CD4-positive, alpha-beta T cell treated with Interferon gamma for 1 hour (primary cell): ENCODE data around the gene KIF1A.

Experiments
- DNase-seq: peaks from one replicate; pipeline ENCODE4 v3.0.0-alpha.2; 2020

KIF1A gene

DNA sequence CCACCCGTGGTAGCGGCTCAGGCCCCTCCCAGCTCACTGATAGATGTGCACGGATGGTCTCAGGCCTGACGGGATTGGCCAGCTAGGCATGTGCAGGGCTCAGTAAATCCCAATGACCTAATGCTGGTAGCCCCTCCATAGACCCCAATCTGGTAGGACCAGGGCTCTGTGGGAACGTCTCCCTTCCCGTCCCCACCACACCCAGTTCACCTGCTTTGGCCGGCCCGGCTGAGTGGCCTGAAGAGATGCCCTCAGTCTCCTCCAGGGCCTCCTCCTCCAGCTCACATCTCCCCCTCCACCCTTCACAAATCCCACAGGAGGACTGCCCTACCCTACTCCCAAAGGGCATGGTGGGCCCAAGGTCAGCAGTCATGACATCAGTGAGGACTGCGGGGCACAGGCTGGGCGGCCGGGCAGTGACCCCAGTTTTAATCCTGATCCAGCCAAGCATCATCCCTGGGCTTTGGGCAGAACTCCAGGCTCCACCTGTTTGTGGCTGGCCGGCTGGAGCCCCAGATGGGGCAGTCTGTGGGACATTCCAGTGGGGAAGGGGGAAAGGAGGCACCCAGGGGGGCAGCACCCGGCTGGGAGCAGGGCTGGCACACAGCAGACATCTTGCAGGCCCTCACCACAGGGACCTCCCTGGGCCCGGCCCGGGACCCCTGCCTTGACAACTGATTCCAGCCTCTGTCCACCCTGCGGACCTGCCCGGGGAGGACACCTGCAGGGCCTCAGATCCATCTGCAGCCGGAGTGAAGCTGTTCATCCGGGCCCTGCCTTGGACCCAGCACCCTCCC is 2.3 kb downstream of the KIF1A start:
- no peak for DNase-seq

DNA sequence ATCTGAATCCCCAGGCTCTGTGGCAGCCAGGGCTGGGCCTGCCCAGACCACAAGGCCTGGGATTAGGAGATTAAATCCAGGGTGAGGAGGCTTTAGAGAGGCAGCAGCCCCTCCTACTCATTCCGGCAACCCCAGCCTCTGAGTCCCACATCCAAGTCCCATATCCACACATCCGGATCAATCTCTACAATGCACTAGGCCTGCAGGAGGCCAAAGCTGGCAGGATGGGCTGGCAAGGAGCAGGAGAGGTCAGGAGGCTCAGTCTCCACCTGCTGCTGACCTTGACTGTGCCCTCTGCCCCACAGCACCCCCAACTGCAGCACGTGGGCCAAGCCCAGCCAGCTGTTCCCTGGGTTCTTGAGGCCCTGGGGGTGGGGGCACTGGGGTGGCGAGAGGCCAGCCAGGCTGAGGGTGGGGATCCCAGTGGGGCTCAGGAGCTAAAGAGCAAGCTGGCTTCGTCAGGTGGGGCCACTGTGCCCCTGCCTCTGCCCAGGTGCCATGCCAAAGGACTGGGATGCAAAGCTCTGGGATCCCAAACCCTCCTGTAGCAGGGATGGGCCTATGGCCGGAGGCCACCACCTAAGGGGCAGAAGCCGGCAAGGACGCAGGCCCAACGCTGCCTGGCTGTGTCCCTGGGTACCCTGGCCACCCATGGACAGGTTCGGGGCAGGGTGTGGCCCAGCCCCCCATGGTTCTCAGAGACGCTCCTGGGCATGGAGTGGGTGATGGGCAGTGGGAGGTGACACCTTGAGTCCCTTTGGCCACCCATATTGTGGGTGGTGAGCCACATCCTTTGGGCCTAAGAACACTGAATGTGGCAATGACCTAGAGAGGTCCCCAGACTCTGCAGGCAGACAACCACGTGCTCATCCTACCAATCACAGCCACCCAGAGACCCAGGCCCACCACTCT is 3.2 kb downstream of the KIF1A start:
- no peak for DNase-seq

DNA sequence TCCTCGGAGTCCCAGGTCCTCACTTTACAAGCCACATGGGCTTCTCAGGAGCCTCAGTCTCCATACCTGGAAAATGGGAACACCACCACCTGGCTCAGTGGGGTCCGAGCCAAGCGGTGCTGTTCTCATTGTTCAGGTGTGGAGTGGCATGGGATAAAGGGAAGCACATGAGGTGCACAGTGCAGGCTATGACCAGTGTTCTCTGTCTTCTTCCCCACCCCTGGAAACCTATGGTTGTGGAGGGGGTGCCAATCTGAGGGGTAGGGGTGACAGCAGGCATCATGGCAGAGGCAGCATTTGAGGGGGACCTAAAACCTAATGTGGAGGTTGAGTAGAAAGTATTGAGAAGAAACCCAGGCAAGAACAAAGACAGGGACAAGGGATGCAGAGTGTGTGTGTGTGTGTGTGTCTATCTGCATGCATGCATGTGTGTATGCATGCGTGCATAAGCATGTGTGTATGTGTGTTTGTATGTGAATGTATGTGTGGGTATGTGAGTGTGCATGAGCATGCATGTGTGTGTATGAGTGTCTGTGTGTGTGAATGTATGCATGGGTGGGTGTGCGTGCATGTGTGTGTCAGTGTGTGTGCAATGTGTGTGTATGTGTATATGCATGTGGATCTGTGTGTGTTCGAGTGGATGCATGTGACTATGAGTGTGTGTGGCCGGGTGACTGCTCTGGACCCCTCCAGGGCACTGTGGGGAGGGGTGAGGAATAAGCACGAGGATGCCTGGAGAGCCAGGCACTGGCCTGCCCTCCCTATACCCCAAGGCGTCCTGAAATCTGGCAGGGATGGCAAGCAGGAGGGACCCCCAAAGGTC is 4.0 kb downstream of the KIF1A start:
- DNase-seq, result no peak

DNA sequence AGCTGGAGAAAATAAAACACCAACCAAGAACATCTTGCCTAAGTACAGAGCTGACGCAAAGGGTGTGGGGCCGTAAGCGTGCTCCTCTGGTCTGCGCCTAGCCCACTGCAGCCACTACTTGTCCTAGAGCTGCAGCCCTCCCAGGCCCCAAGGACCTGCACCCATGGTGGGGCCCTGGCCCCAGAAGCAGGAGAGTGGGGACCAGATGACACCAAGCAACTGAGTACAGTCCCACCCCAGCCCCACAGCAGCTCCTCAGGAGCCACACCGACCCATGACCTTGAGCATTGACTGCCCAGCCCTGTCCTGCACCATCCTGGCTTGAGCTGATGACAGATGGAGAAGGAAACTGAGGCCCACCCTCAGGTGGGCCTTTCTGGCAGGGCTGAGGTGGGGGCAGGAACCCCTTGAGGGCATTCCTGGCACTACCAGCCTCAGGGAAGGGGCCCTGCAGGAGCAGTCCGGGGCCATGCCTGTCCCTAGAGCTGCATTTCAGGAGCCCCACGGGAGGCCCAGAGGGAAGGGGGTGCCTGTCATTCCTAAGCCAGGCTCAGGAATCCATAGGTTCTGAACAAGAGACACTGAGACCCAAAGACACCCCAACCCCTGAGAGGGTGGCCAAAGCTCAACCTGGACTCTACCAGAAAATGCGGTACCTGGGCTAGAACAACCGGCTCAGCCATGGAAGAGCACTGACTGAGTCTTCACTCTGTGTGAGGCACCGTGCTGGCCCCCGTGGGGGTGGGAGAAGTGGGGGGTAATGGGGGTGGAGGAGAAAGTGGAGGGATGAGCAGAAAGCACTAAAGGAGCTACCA is 4.9 kb downstream of the KIF1A start:
- DNase-seq, result no peak

DNA sequence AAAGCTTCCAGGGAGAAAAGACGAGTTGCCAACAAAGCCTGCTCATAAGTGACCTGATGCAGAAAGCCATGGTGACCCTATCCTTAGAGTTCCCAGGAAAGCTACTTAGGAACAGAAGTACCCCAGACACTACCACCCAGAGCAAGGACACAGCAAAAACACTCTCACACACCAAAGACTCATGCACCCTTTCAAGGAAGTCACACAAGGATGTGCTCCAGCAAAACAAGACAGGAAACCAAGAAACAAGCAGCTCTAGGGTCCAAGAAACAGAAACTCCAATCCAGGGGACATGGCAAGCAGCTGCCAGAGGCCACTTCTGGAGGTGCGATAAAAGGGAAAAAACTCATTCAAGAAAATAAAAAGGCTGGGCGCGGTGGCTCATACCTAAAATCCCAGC is 5.7 kb downstream of the KIF1A start:
- no peak for DNase-seq

DNA sequence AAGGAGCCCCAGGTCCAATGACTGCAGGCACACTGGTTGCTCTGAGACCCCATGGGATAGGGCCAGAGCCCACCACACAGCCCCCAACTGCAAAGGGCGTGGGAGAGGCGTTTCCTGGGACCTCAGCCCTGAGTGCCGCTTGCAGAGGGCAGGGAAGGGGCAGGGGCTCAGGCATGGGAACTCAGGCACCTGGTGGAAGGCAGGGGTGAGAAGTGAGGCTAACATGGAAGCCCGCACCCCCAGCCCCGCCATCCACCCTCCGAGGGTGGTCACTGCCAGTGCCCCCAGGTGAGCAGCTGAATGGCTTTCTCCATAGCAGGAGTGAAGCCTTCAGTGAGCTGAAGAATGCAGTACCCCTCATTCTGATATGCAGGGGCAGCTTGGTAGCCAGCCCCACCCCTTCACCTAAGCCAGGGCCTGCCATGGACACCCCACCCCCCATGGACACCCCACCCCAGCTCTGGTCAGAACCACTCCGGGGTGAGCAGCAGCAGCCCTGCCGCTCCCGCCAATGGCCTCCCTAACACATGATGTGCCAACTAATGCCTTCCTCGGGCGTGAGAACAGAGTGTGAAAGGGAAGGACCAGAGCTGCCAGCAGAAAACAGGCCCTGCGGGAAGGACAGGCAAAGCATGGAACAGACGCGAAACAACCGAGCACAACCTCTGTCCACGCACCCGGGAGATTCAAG is 6.6 kb downstream of the KIF1A start:
- DNase-seq, result no peak

DNA sequence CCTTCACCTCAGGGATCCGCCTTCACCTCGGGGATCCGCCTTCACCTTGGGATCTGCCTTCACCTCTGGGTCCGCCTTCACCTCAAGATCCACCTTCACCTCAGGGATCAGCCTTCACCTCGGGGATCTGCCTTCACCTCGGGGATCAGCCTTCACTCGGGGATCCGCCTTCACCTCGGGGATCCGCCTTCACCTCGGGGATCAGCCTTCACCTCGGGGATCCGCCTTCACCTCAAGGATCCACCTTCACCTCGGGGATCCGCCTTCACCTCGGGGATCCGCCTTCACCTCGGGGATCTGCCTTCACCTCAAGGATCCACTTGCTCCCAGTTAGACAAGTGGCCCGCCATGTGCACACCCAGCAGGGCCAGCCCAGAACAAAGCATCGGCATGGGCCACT is 7.3 kb downstream of the KIF1A start:
- no peak for DNase-seq

DNA sequence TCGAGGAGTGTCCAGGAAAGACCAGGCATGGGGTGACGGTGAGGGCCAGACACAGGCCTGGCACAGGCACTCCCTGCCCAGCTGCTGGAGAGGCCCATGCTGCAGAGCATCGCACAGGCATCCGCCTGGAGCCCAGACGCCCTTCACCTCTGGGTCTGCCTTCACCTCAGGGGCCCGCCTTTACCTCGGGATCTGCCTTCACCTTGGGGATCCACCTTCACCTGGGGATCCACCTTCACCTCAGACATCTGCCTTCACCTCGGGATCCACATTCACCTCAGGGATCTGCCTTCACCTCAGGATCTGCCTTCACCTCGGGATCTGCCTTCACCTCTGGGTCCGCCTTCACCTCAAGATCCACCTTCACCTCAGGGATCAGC is 7.7 kb downstream of the KIF1A start:
- DNase-seq, result no peak

DNA sequence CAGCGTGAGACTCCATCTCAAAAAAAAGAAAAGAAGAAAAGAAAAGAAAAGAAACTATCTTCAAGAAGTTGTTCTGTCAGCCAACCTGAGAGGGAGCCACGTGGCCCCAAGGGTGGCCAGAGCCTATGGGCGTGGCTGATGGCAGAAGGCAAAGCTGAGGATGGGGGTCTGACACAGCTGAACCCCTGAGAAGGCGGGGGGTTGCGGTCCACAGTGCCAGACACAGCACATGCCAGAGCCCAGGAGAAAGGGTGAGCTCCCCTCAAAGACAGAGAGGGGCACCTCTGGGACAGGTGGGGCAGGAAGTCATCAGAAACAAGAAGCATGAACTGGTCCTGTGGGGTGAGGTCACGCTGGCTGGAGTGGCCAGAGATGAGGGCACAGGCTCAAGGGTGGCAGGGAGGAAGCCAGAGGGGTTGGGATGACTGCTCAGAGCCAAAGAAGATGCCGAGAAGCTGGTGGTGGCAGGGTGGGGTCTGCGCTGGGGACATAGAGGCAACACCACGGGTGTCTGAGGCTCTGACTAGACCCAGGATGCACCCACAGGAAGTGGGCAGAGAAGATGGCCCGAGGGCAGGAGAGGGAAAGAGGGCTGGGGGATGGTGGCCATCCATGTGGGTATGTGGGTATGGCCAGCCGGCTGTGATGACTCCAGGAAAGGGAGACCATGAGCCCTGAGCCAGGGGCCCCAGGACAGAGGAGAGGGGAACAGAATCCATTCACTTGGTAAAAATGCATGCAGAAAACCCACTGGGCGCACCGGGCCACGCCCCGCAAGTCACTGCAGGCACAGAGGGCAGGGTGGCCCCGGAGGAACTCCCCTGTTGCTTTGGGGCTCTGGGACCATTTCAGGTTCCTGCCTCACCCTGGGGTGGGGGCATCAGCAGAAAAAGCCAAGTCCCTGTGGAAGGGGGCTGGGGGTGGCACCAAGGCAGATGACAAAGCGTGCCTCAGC is 8.4 kb downstream of the KIF1A start:
- DNase-seq, result no peak

DNA sequence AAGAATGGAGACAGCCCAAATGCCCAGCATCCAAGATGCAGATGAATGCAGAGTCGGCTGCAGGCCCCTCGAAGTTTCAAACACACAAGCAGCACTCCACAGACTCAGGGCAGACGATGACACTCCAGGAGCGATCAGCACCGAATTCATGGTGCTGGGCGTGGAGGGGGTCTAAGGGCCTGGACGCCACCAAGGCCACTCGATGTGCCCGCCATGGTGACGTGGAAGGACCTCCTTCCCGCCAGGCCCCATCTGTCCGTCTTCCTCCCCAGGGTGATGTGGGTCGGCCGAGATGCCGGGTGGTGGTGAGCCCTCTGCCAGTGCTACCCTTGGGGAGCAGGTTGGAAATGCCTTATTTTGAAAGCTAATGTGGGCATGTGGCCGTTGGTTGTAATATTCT is 9.4 kb downstream of the KIF1A start:
- DNase-seq, result no peak

DNA sequence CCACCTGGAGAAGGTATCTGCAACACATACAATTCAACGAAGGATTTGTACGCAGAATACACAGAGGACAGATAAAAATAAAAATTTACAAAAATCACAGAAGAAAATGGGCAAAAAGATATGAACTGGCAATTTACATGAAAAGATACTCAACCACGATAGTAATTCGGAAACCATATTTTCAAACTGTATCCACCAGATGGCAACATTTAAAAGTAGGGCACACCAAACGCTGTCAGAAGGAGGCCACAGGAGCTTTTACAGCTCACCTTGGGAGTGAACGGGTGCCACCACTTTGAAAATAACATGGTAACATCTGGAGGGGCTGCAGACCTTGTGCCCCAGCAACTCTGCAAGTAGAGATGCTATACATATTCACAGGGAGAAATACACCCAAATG is 9.8 kb downstream of the KIF1A start:
- no peak for DNase-seq

DNA sequence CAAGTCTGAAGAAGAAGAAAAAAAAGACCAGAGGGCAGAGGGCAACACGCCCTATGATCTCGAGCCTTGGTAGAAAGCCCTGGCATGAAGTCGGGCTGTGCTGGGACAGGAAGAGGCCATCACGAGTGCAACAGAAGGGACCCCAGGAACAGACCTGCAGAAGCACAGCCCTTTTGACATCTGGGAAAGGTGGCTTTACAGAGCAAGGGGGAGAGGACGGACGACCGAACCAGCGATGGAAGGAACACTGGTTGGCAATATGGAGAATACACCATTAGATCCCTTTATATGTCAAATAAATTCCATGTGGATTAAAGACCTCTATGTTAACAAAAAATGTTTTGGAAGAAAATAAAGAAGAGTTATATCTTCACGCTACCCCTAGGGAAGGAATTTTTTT is 10.7 kb downstream of the KIF1A start:
- no peak for DNase-seq

DNA sequence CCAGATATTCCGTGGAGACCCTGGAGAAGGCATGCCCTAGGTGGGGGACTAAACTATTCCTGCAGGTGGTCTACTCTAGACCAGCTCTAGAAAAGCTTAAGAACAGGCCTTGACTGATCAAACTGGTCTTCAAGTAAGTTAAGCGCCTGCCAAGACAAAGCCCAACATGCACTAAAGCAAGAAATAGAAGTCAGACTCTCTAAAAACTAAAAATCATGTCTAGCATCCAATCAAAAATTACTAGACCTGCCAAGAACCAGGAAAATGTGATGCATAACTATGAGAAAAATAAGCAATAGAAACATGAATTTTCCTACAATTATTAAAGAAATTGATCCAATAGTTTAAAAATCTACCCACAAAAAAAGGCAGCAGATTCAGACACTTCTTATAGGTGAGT is 13.6 kb downstream of the KIF1A start:
- no peak for DNase-seq

DNA sequence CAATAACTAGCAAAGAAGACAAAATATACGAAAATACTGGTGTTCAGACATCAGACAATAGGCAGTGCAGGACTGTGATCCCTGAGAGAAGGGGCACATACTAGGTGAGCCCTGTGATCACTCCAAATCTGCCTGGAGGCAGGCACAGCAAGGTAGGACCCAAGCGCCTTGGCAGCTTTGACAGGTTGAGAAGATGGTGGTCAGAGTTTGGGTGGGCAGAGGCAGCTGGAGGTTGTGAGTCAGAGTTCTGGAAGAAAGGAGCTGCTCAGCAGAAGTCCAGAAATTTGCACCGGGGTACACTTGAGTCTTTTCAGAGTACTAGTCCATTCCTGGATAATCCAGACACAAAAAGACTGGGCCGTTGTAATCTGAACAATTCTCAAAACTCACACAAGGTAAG is 14.0 kb downstream of the KIF1A start:
- DNase-seq, result no peak

DNA sequence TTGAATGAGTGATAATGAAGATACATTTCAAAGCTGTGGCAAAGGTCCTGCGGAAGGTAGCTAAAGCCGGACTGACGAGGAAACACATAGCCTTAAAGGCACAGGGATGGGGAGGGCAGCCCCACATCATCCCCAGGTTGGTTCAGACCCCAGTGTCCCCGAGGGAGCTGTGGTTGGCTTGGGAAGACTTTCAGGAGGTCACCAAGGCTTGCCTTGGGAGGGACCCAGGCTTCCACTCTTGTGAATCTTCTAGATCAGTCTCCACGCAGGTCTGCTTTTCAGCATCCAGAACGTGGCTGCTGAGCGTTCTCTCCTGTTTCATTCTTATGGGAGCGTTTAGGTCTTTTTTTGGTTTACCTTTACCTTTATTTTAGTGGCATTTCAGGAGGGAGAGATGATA is 16.8 kb downstream of the KIF1A start:
- DNase-seq, result no peak

DNA sequence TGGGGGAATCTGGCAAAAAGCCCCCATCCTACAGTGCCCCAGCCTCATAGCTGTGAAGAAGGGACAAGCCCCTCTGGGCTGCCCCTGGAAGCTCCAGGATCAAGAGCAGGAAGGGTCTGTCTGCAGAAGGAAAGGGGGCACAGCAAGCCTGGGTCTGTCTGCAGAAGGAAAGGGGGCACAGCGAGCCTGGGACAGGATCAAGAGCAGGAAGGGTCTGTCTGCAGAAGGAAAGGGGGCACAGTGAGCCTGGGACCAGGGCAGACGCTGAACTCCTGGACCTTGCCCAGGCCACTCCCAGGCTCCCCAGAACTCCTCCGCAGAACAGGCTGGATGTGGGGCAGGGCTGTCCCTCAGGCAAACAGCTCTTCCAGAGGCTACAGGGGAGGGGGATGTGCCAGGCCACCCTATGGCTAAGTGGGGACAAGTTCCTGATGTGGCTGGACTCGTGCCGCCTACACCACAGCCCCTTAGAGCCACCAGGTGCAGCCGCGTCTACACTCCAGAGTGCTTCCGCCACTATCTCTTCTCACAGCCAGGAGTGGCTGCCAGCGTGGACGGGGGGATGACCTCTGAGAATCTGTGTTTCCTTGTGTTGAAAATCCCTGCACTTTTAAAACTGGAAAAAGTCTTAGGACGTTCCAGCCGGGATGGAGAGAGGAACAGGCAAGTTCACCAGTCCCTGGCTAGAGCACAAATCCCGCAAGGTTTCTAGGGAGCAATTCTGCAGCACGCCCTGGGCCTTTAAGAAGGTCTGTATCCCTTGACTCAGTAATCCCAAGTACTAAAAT is 20.8 kb downstream of the KIF1A start:
- DNase-seq, result no peak

DNA sequence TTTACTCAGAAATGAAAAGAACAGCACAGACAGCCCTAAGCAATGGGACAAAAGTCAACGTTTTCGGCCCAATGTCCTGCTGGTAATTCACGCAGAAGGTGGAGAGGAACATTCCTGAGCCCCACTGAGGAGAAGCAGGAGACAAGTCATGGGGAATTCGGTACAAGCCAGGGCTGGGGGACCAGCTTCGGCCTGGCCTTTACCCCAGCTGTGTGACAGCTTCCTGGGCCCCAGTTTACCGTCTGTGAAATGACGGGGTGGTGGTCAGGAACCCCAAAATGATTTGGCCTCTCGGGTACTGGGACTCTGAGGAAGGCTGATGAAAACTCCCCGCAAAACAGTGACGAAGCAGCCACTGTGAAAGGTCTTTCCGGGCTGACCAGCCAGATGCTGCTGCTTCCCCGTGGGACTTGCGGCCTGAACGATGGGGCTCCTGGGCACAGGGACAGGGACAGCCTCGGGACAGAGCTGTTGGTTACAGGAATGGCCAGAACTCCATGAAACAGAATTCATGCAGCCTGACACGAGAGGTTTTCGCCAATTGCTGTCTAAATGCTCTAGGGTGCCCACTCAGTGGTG is 21.6 kb downstream of the KIF1A start:
- DNase-seq, result no peak

DNA sequence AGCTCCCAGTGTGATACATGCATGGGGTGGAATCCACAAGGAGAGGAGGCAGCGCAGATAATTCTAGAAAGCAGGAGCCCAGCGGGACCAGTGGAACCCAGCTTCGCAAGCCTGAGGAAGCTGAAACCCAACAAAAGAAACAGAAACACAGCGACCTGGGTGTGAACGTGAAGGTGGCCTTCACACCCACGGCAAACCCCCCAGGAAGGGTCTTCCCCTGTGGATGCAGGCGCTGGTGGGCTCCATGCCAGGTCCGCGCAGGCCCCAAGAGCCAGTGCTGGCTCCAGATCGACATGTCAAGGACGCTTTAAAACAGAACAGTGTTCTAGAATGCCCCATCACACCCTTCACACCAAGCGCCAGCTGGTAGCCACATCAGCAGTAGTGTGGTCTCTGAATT is 22.1 kb downstream of the KIF1A start:
- no peak for DNase-seq

DNA sequence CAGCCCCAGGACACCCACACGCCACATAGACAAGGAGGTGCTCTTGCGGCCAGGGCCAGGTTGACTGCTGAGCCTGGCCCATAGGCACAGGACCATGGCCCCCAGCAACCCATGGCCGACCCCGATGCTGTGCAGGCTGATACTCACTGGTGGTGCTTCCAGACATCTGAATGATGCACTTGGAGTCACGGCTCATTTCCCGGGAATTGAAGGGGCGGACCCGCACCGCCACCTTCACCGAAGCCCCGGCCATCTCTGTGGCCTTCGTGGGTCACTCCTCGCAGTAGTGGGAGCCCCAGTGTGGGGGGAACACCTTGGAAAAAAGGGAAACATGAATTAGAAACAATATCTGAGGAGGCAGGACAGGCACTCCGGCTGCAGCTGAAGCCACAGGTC is 22.5 kb downstream of the KIF1A start:
- no peak for DNase-seq
